GM19455 (cell line): ENCODE data around the gene PANX1.

Source experiments
- ATAC-seq: cut with Tn5 transposase; IDR thresholded peaks from one replicate; pipeline ENCODE4 v1.9.1; 2021; ENCODE audit not compliant: unreplicated experiment

Gene PANX1

GRCh38 chr11:94129512-94130297 is 1.1 kb downstream of the PANX1 start:
- no peak for ATAC-seq

- ATAC-seq = no peak
These were observed 1.8 kb downstream of the PANX1 start for GRCh38 chr11:94130298-94131046.

DNA sequence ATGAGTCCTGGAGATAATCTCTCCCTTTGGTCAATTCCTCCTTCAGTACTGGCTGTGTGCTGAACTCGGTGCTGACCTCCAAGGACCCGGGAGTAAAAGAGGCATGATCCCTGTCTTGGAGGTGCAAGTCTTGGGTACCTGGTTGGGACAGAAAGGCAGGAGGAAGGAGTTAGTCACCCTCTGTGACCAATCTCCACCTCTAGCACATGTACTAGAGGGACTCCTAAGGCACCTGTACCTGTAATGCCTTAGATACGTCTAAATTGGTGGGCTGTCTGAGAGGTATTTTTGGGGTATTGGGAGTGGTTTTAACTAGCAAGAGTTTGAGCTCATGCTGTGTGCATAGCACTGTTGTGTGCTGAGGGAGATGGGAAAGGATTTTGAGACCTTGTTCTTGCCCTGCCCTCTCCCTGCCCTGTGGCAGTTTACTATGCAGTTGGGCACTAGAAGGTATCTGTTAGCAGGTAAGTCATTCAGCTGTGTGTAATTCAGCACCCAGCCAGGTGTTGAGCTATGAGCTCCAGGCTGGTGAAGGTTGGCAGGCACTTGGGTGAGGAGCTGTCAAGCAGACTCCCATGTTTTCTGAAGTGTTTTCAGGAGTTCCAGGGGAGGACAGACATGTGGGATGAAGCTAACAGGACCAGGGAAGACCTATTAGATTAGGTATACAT is 2.5 kb downstream of the PANX1 start:
- no peak for ATAC-seq

GRCh38 chr11:94131718-94132115 is 3.1 kb downstream of the PANX1 start:
- ATAC-seq = no peak

GRCh38 chr11:94132152-94132558 is 3.5 kb downstream of the PANX1 start:
- no peak for ATAC-seq

GRCh38 chr11:94132823-94133408 is 4.3 kb downstream of the PANX1 start:
- no peak for ATAC-seq

GRCh38 chr11:94133752-94134151 is 5.1 kb downstream of the PANX1 start:
- no peak for ATAC-seq

GRCh38 chr11:94134651-94135512 is 6.2 kb downstream of the PANX1 start:
- ATAC-seq = no peak

DNA sequence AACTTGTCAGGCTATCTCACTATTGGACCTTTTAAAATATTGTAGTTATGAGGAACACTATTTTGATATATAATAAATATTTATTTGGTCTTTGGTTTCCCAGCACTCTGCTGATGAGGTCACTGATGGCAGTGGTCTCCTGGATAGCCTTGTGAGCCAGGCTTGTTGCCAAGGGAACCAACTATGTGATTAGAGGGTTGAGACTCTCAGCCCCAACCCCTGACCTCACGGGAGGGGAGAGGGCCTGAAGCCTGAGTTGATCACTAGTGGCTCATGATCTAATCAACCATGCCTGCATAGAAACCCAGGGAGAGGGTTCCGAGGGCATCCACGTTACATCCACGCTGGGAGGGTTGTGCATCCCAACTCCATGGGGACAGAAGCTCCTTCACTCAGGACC is 10.8 kb downstream of the PANX1 start:
- ATAC-seq = no peak

DNA sequence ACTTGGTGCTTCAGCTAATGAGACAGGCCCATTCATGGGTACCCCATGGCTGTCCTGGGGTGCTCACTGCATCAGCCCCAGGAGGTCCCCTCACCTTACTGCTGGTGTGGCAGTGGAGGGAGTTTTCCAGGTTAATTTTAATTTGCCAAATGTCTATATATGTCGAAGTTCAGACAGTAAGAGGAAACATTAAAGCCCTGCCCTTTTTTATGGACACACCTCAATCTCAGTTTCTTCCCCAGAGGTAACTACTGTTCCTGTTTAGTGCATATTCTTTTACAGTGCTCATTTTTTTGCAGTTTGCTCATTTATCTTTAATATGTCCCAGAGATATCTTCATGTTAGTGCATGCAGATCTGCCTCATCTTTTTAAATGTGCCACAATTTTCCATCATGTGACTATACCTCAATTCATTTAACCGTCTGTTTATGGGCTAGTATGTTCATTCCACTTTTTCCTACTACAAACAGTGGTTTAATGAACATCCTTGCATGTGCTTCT is 11.6 kb downstream of the PANX1 start:
- ATAC-seq = no peak

DNA sequence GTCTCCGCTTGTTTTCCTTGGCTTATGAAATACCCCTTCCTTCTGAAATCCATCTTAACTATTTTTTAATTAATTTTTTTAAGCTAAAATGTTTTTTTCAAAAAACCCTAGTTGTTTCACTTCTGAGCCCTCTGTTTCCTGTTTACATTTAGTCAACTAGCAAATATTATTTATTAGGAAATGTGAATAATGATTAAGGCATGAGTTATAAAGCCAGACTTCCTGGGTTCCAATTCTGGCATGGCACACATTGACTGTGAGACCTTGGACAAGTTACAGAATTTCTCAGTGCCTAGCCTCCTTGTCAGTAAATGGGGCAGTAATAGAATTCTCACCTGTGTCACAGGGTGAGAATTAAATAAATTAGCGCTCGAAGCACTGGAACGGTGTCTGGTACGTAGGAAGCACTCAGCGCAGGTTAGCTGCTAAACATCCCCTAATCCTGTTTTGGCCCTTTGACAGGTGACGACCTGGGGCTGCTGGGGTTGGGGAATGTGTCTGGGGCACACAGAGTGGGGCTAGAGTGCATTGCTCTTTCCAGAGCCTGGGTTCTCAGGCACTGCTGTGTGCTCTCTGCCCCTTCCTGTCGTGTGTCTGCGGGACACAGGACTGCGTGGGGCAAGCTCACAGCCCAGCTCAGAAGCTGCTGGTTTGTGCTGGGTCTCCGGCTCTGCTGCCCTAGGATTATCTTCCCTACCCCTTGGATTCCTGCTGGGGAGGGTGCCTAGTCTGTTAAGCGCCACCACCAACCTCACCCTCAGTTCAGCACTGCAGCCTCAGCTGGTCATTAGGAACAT is 13.1 kb downstream of the PANX1 start:
- no peak for ATAC-seq

- no peak for ATAC-seq
These were observed 14.0 kb downstream of the PANX1 start for GRCh38 chr11:94142308-94143281.

GRCh38 chr11:94144216-94144615 is 15.6 kb downstream of the PANX1 start:
- no peak for ATAC-seq

GRCh38 chr11:94144664-94145063 is 16.0 kb downstream of the PANX1 start:
- ATAC-seq = no peak

DNA sequence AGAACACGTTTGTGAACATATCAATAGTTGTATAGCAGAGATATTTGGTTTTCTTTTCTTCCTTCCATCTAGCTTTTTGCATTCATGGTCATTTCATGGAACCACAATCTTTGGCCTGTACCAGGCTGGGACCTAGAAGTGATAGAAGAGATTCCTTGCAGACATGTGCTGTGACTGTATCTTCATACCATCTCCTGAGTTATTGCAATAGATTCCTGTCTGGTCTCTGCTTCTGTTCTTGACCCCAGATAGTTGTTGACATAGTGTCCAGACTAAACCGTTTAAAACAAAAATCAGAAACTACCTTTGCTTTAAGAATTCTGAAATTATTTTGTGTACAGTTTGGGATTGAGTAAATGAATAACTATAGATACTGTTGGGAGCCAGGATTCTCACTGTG is 16.8 kb downstream of the PANX1 start:
- ATAC-seq = no peak

- no peak for ATAC-seq
These were observed 17.3 kb downstream of the PANX1 start for GRCh38 chr11:94145916-94146315.

DNA sequence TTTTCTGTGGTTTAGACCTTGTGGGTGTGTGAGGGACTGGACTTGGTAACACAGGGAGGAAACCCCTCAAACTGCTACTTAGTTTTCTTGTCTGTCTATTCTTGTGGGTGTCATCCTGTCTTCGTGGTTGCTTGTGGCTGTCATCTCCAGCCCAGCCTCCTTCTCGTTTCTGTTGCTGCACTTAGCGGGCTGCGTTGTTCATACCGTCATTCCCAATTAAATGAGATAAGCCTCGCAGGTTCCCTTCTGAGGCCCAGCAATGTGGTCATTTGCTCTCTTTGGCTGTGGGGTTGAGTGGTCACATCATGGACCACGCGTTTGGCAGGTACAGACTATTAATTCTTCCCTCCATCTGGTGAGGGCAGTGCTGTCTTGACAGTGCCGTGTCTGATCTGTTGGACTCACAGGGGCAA is 18.8 kb downstream of the PANX1 start:
- ATAC-seq = no peak

DNA sequence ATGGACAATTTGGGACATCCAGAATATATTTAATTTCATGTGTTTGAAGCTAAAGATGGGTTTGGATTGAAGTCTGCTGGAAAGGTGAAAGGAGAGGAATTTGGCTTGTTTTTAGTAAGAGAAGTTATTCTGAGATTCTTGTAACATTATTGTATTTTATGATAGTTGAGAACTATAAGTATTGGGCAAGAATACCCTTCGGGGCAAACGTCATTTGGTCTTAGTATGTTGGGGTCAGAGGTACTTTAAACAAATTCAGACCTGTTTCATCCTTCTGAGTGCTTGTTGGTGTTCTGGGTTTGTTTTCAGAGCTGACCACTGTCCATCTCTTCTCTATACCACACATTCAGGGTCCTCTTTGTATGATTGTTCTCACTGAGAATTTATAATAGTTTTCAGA is 19.5 kb downstream of the PANX1 start:
- no peak for ATAC-seq
